CD14-positive monocyte (primary cell): Measurements from ENCODE around the gene SLC22A17. TPM values are rescaled to one million over a fixed set of nuclear protein-coding genes. Genes with fewer than 3 reads are reported as not detected.
A peak's percentile ranks its signal among the peaks of the same experiment; 100 is the strongest.
"Not testable (repeated sequence)": the region's sequence is repeated elsewhere in the genome, so short reads cannot be mapped to it uniquely, and the experiment has no call there.

Source experiments
- DNase-seq, 3 donors: peaks; one replicate each; pipeline ENCODE4 v3.0.0-alpha.2; 2011 to 2022
- H2AFZ ChIP-seq: 2 replicates; pipeline ENCODE4 v1.6.0; 2012; ENCODE audit warnings: mild to moderate bottlenecking, low read depth, low read length, inconsistent platforms; ENCODE audit not compliant: insufficient read depth, poor library complexity, severe bottlenecking
- H3K27ac ChIP-seq, 2 donors: 1 replicate in 1 of 2; 2 replicates in 1 of 2; pipeline ENCODE4 v1.5.1; 2012 to 2013; ENCODE audit warnings: low read length in 2 of 2, control low read depth in 1 of 2, inconsistent platforms in 1 of 2, low read depth in 1 of 2, mild to moderate bottlenecking in 1 of 2
- H3K27me3 ChIP-seq, 2 donors: one replicate each; pipeline versions ENCODE4 v1.6.0 to v1.6.1; 2011 to 2013; ENCODE audit warnings: low read length in 2 of 2; ENCODE audit not compliant: control insufficient read depth in 2 of 2, insufficient read depth in 2 of 2
- H3K36me3 ChIP-seq, 2 donors: replicated peaks in 1 of 2; 1 replicate in 1 of 2; 2 replicates in 1 of 2; pipeline versions ENCODE4 v1.5.1 to v1.6.1; 2012 to 2013; ENCODE audit warnings: low read length in 2 of 2, control low read depth in 1 of 2, inconsistent platforms in 1 of 2, mild to moderate bottlenecking in 1 of 2; ENCODE audit not compliant: insufficient read depth in 2 of 2, control insufficient read depth in 1 of 2
- H3K4me1 ChIP-seq, 2 donors: 1 replicate in 1 of 2; 2 replicates in 1 of 2; pipeline versions ENCODE4 v1.5.1 to v1.6.1; 2012 to 2013; ENCODE audit warnings: low read length in 2 of 2, control low read depth in 1 of 2, inconsistent platforms in 1 of 2, mild to moderate bottlenecking in 1 of 2, moderate library complexity in 1 of 2; ENCODE audit not compliant: insufficient read depth in 2 of 2, control insufficient read depth in 1 of 2
- H3K4me2 ChIP-seq: replicated peaks from 2 replicates; pipeline ENCODE3; 2012; ENCODE audit warnings: low read length, moderate library complexity, mild to moderate bottlenecking; ENCODE audit not compliant: poor library complexity, severe bottlenecking; ENCODE audit errors: extremely low read depth
- H3K4me3 ChIP-seq, 3 experiments: fragments of 200-600 bp in 1 of 3; sonication (generic) in 1 of 3; replicated peaks in 1 of 3; 1 replicate in 2 of 3; 2 replicates in 1 of 3; pipeline ENCODE4 v1.5.1; 2011 to 2013; ENCODE audit warnings: low read length in 3 of 3, mild to moderate bottlenecking in 3 of 3, control low read depth in 2 of 3, low read depth in 2 of 3, inconsistent platforms in 1 of 3, moderate library complexity in 1 of 3
- H3K79me2 ChIP-seq: 2 replicates; pipeline ENCODE4 v1.6.0; 2012; ENCODE audit warnings: mild to moderate bottlenecking, control low read depth, inconsistent platforms, low read length, moderate library complexity; ENCODE audit not compliant: insufficient read depth
- H3K9ac ChIP-seq: 2 replicates; pipeline ENCODE4 v1.6.0; 2017; ENCODE audit warnings: low read length, mild to moderate bottlenecking; ENCODE audit not compliant: insufficient read depth, poor library complexity, severe bottlenecking
- H3K9me3 ChIP-seq, 2 donors: replicated peaks in 1 of 2; 1 replicate in 1 of 2; 2 replicates in 1 of 2; pipeline versions ENCODE4 v1.5.1 to v1.6.1; 2012 to 2013; ENCODE audit warnings: low read length in 2 of 2, control low read depth in 1 of 2; ENCODE audit not compliant: control insufficient read depth in 1 of 2, insufficient read depth in 1 of 2
- H4K20me1 ChIP-seq: 2 replicates; pipeline ENCODE4 v1.6.0; 2012; ENCODE audit warnings: mild to moderate bottlenecking, low read length, control low read depth, moderate library complexity; ENCODE audit not compliant: insufficient read depth
- H3K27ac Mint-ChIP-seq, 7 donors: one replicate each; pipeline ENCODE4 v1.8.0; 2020; ENCODE audit warnings: mild to moderate bottlenecking in 7 of 7, mixed read lengths in 7 of 7, moderate library complexity in 6 of 7, inconsistent platforms in 2 of 7
- H3K27me3 Mint-ChIP-seq, 3 donors: one replicate each; pipeline ENCODE4 v1.8.0; 2021 to 2022; ENCODE audit warnings: low read depth in 3 of 3, mild to moderate bottlenecking in 3 of 3, mixed read lengths in 3 of 3, moderate library complexity in 3 of 3, inconsistent platforms in 1 of 3
- H3K36me3 Mint-ChIP-seq, 2 donors: one replicate each; pipeline ENCODE4 v1.8.0; 2020; ENCODE audit warnings: mixed read lengths in 2 of 2, inconsistent platforms in 1 of 2, mild to moderate bottlenecking in 1 of 2
- H3K4me1 Mint-ChIP-seq: one replicate; pipeline ENCODE4 v1.8.0; 2020; ENCODE audit warnings: mild to moderate bottlenecking, mixed read lengths
- H3K4me3 Mint-ChIP-seq, 2 donors: one replicate each; pipeline ENCODE4 v1.8.0; 2020; ENCODE audit warnings: mild to moderate bottlenecking in 2 of 2, mixed read lengths in 2 of 2, moderate library complexity in 1 of 2
- H3K9me3 Mint-ChIP-seq, 7 donors: one replicate each; pipeline ENCODE4 v1.8.0; 2020 to 2022; ENCODE audit warnings: mixed read lengths in 7 of 7, mild to moderate bottlenecking in 6 of 7, moderate library complexity in 6 of 7, inconsistent platforms in 2 of 7
- WGBS: methylation state at CpG from one replicate; pipeline ENCODE4 v1.1.5; 2013; ENCODE audit warnings: missing lambda C conversion rate; ENCODE audit not compliant: insufficient coverage; 5-methylcytosine and 5-hydroxymethylcytosine counted together
- intact Hi-C, 2 donors: fragments of 100-400 bp; cut with micrococcal nuclease; formaldehyde crosslinking; loops; one replicate each; pipeline versions ENCODE4 v1.15.0 to v1.15.1; 2023
- polyA plus RNA-seq, 3 donors: library from polyadenylated mRNA; depleted of rRNA in 1 of 3; unstranded in 2 of 3; stranded (reverse) in 1 of 3; fragments of 300-500 nt in 2 of 3; fragments of >200 nt in 1 of 3; fragmentation: Illumina TruSeq in 2 of 3; gene quantifications; 1 replicate in 2 of 3; 2 replicates in 1 of 3; pipeline ENCODE4 v1.2.3, GENCODE V29; 2012 to 2021
- TF ChIP-seq, protein P1 (sequence below): fragments of 200-600 bp; IDR thresholded peaks from one replicate; pipeline ENCODE4 v1.8.0; 2022; ENCODE audit warnings: antibody characterized with exemption, mild to moderate bottlenecking

The SLC22A17 gene
- polyA plus RNA-seq, 3 donors: not detected

GRCh38 chr14:23401291-23401690 is 48.6 kb upstream of the SLC22A17 start:
- H3K79me2 ChIP-seq: no peaks in the 10 kb centered on the region
- H3K27ac Mint-ChIP-seq: no peak overlapping the region
- peaks cover 5 to 7% of the 10 kb centered on the region in 2 donors for H3K4me1 ChIP-seq
- no peaks in the 10 kb centered on the region for H3K9me3 ChIP-seq
- TF ChIP-seq, protein P1, sequence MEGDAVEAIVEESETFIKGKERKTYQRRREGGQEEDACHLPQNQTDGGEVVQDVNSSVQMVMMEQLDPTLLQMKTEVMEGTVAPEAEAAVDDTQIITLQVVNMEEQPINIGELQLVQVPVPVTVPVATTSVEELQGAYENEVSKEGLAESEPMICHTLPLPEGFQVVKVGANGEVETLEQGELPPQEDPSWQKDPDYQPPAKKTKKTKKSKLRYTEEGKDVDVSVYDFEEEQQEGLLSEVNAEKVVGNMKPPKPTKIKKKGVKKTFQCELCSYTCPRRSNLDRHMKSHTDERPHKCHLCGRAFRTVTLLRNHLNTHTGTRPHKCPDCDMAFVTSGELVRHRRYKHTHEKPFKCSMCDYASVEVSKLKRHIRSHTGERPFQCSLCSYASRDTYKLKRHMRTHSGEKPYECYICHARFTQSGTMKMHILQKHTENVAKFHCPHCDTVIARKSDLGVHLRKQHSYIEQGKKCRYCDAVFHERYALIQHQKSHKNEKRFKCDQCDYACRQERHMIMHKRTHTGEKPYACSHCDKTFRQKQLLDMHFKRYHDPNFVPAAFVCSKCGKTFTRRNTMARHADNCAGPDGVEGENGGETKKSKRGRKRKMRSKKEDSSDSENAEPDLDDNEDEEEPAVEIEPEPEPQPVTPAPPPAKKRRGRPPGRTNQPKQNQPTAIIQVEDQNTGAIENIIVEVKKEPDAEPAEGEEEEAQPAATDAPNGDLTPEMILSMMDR: no peak
- peaks cover 3 to 13% (median 4%) of the 10 kb centered on the region in 3 donors for H3K27me3 Mint-ChIP-seq
- no peaks in the 10 kb centered on the region for H3K36me3 Mint-ChIP-seq
- H3K4me2 ChIP-seq: no peak overlapping the region
- no peaks in the 10 kb centered on the region for H3K36me3 ChIP-seq
- H3K27ac ChIP-seq: no peak overlapping the region
- H3K9me3 Mint-ChIP-seq: no peaks in the 10 kb centered on the region
- H3K4me1 Mint-ChIP-seq: peaks cover 19% of the 10 kb centered on the region
- DNase-seq: peak in 1 of 3 donors; percentile 12
- H3K4me3 Mint-ChIP-seq: no peak overlapping the region
- H3K9ac ChIP-seq: no peak overlapping the region
- no peak overlapping the region for H2AFZ ChIP-seq
- no peak overlapping the region for H3K4me3 ChIP-seq
- 40% methylated on average over 4 of the region's 4 CpGs for WGBS
- no peaks in the 10 kb centered on the region for H3K27me3 ChIP-seq
- intact Hi-C loops: no loop called here
- no peaks in the 10 kb centered on the region for H4K20me1 ChIP-seq

GRCh38 chr14:23400496-23401149 is 47.9 kb upstream of the SLC22A17 start:
- DNase-seq, H3K27ac Mint-ChIP-seq, H3K27me3 ChIP-seq, H3K27ac ChIP-seq, intact Hi-C loops, H3K4me3 Mint-ChIP-seq, H3K9me3 Mint-ChIP-seq, H3K9me3 ChIP-seq, H3K4me1 ChIP-seq, H3K9ac ChIP-seq, H3K36me3 ChIP-seq, H3K79me2 ChIP-seq, H3K4me3 ChIP-seq, H4K20me1 ChIP-seq, H3K36me3 Mint-ChIP-seq, H2AFZ ChIP-seq, H3K4me2 ChIP-seq: not testable (repeated sequence)
- 73% methylated on average over 6 of the region's 16 CpGs for WGBS
- H3K4me1 Mint-ChIP-seq: peaks cover 19% of the 10 kb centered on the region
- peaks cover 3 to 11% (median 4%) of the 10 kb centered on the region in 3 donors for H3K27me3 Mint-ChIP-seq
